DMS 273 (cell line): ENCODE data around the gene CBFA2T3.
"Not testable (repeated sequence)": the region's sequence is repeated elsewhere in the genome, so short reads cannot be mapped to it uniquely, and the experiment has no call there.

ENCODE experiments used
- DNase-seq: peaks from one replicate; lab custom pipeline; 2025; ENCODE audit not compliant: unreplicated experiment; lab: John Stamatoyannopoulos, UW

CBFA2T3 gene

GRCh38 chr16:88923926-88924833 lies 52.8 kb downstream of the CBFA2T3 start:
- DNase-seq: peak; percentile 54

GRCh38 chr16:88923450-88923849 lies 53.6 kb downstream of the CBFA2T3 start:
- peak; percentile 62 for DNase-seq

- no peak for DNase-seq
These were observed 54.1 kb downstream of the CBFA2T3 start for GRCh38 chr16:88922826-88923410.

- DNase-seq: peak; percentile 90
These were observed 54.7 kb downstream of the CBFA2T3 start for GRCh38 chr16:88922114-88922825.

- DNase-seq: no peak
These were observed 55.4 kb downstream of the CBFA2T3 start for GRCh38 chr16:88921591-88921990.

GRCh38 chr16:88920618-88921590 lies 56.1 kb downstream of the CBFA2T3 start:
- peak; percentile 93 for DNase-seq

- no peak for DNase-seq
These were observed 57.1 kb downstream of the CBFA2T3 start for GRCh38 chr16:88919936-88920335.

- not testable (repeated sequence) for DNase-seq
These were observed 58.1 kb downstream of the CBFA2T3 start for GRCh38 chr16:88918896-88919295.

- no peak for DNase-seq
These were observed 58.9 kb downstream of the CBFA2T3 start for GRCh38 chr16:88917915-88918627.

GRCh38 chr16:88917146-88917914 lies 59.7 kb downstream of the CBFA2T3 start:
- no peak for DNase-seq

- no peak for DNase-seq
These were observed 61.2 kb downstream of the CBFA2T3 start for GRCh38 chr16:88915639-88916327.

GRCh38 chr16:88914750-88915368 lies 62.1 kb downstream of the CBFA2T3 start:
- DNase-seq: peak; percentile 90

- no peak for DNase-seq
These were observed 63.1 kb downstream of the CBFA2T3 start for GRCh38 chr16:88913870-88914269.

- DNase-seq: no peak
These were observed 63.9 kb downstream of the CBFA2T3 start for GRCh38 chr16:88913001-88913612.

GRCh38 chr16:88912556-88912955 lies 64.5 kb downstream of the CBFA2T3 start:
- DNase-seq: no peak

- DNase-seq: no peak
These were observed 65.1 kb downstream of the CBFA2T3 start for GRCh38 chr16:88911946-88912310.

GRCh38 chr16:88911136-88911945 lies 65.7 kb downstream of the CBFA2T3 start:
- peak; percentile 64 for DNase-seq
